ENCODE results near the gene HORMAD2.

DNA sequence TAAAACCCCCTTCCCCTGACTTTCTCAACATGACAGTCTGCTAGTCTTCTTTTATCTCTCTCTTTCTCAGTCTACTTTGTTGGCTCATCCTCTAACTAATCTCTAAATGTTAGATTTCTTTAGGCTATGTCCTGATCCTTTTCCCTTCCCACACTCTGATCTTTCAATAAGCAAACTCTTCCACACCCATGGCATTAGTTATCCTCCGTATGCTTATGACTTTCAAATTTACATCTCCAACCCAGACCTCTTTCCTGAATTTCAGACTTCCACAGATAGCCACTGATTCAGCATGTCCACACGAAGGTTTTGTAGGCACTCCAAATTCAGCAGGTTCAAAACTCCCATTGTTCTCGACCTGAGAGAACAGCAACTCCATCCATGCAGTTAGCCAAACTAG, 90.7 kb downstream of the HORMAD2 start:
- TF ChIP-seq, protein P1, sequence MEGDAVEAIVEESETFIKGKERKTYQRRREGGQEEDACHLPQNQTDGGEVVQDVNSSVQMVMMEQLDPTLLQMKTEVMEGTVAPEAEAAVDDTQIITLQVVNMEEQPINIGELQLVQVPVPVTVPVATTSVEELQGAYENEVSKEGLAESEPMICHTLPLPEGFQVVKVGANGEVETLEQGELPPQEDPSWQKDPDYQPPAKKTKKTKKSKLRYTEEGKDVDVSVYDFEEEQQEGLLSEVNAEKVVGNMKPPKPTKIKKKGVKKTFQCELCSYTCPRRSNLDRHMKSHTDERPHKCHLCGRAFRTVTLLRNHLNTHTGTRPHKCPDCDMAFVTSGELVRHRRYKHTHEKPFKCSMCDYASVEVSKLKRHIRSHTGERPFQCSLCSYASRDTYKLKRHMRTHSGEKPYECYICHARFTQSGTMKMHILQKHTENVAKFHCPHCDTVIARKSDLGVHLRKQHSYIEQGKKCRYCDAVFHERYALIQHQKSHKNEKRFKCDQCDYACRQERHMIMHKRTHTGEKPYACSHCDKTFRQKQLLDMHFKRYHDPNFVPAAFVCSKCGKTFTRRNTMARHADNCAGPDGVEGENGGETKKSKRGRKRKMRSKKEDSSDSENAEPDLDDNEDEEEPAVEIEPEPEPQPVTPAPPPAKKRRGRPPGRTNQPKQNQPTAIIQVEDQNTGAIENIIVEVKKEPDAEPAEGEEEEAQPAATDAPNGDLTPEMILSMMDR (IDR thresholded peaks at IDR 0.05; ENCODE audit: low read depth, low read length): no peak
- TF ChIP-seq, protein P2, sequence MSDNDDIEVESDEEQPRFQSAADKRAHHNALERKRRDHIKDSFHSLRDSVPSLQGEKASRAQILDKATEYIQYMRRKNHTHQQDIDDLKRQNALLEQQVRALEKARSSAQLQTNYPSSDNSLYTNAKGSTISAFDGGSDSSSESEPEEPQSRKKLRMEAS (IDR thresholded peaks at IDR 0.05; ENCODE audit: low read depth, low read length): no peak

Measured in NB4 (cell line).